A673 (cell line): ENCODE measurements around the gene C16orf86.

Experiments
- EZH2 ChIP-seq: fragments of 200-600 bp; sonication (generic); IDR thresholded peaks from 2 replicates; pipeline ENCODE4 v1.6.1; 2017; ENCODE audit warnings: borderline replicate concordance, low read depth, mild to moderate bottlenecking, mixed read lengths, antibody characterized with exemption, low read length; ENCODE audit not compliant: poor library complexity, severe bottlenecking
- TF ChIP-seq, protein P1 (sequence below): fragments of 300-800, 200-600 bp; sonication (generic); conservative IDR thresholded peaks from 2 replicates; pipeline ENCODE4 v1.5.1; 2017; ENCODE audit warnings: low read depth, mild to moderate bottlenecking, antibody characterized with exemption, low read length, moderate library complexity, mixed read lengths

GRCh38 chr16:67709050-67709449, 42.4 kb downstream of the C16orf86 start:
- TF ChIP-seq, protein P1, sequence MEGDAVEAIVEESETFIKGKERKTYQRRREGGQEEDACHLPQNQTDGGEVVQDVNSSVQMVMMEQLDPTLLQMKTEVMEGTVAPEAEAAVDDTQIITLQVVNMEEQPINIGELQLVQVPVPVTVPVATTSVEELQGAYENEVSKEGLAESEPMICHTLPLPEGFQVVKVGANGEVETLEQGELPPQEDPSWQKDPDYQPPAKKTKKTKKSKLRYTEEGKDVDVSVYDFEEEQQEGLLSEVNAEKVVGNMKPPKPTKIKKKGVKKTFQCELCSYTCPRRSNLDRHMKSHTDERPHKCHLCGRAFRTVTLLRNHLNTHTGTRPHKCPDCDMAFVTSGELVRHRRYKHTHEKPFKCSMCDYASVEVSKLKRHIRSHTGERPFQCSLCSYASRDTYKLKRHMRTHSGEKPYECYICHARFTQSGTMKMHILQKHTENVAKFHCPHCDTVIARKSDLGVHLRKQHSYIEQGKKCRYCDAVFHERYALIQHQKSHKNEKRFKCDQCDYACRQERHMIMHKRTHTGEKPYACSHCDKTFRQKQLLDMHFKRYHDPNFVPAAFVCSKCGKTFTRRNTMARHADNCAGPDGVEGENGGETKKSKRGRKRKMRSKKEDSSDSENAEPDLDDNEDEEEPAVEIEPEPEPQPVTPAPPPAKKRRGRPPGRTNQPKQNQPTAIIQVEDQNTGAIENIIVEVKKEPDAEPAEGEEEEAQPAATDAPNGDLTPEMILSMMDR = no peak
- no peak for TF ChIP-seq EZH2
